Activated T-cell treated with anti-CD3 and anti-CD28 coated beads for 1 hour (primary cell): Measurements from ENCODE around the gene BATF.
"Not testable (repeated sequence)": the region's sequence is repeated elsewhere in the genome, so short reads cannot be mapped to it uniquely, and the experiment has no call there.

Experiments
- DNase-seq: peaks from one replicate; pipeline ENCODE4 v3.0.0-alpha.2; 2020; ENCODE audit warnings: low read depth

The BATF gene

GRCh38 chr14:75522224-75522982, at the start of gene BATF:
Gene BATF, plus strand, starts transcription at chr14:75522469. Its CDS starts 214 bp downstream, at chr14:75522683.
- DNase-seq = peak; percentile 62

- DNase-seq = not testable (repeated sequence)
These were observed 48.1 kb upstream of the BATF start for GRCh38 chr14:75474127-75474526.

GRCh38 chr14:75476274-75476995, 45.8 kb upstream of the BATF start:
- no peak for DNase-seq

GRCh38 chr14:75477881-75478280, 44.4 kb upstream of the BATF start:
- no peak for DNase-seq

- DNase-seq = no peak
These were observed 42.3 kb upstream of the BATF start for GRCh38 chr14:75479770-75480600.

- DNase-seq = no peak
These were observed 39.9 kb upstream of the BATF start for GRCh38 chr14:75482366-75482765.

- DNase-seq = no peak
These were observed 37.4 kb upstream of the BATF start for GRCh38 chr14:75484711-75485429.

- no peak for DNase-seq
These were observed 36.0 kb upstream of the BATF start for GRCh38 chr14:75486318-75486717.

- DNase-seq = no peak
These were observed 35.1 kb upstream of the BATF start for GRCh38 chr14:75487155-75487671.

- no peak for DNase-seq
These were observed 32.8 kb upstream of the BATF start for GRCh38 chr14:75489480-75489837.

- DNase-seq = no peak
These were observed 30.8 kb upstream of the BATF start for GRCh38 chr14:75491376-75491978.

GRCh38 chr14:75492832-75493591, 29.3 kb upstream of the BATF start:
- DNase-seq = no peak

GRCh38 chr14:75493592-75494087, 28.6 kb upstream of the BATF start:
- DNase-seq = no peak

GRCh38 chr14:75494896-75495295, 27.4 kb upstream of the BATF start:
- no peak for DNase-seq

GRCh38 chr14:75495399-75495798, 26.9 kb upstream of the BATF start:
- no peak for DNase-seq

- DNase-seq = no peak
These were observed 26.4 kb upstream of the BATF start for GRCh38 chr14:75495882-75496281.

GRCh38 chr14:75496755-75497154, 25.5 kb upstream of the BATF start:
- no peak for DNase-seq

GRCh38 chr14:75497191-75497590, 25.1 kb upstream of the BATF start:
- no peak for DNase-seq

GRCh38 chr14:75497701-75498100, 24.6 kb upstream of the BATF start:
- DNase-seq = no peak

GRCh38 chr14:75499084-75499875, 23.0 kb upstream of the BATF start:
- DNase-seq = no peak
